ENCODE results near the gene CUTA. TPM values are rescaled to one million over a fixed set of nuclear protein-coding genes. Genes with fewer than 3 reads are reported as not detected.

The CUTA gene
- polyA plus RNA-seq, 2 donors = 80.2 to 119 TPM

GRCh38 chr6:33452496-33452895 lies 34.6 kb upstream of the CUTA start:
- Histone ChIP-seq H3K27ac (ENCODE audit: low read depth in 2 of 2, low read length in 1 of 2) (no peak overlapping the region), H3K9me3 (ENCODE audit: control insufficient read depth in 2 of 2, insufficient read depth in 1 of 2, low read depth in 1 of 2, low read length in 1 of 2) (no peaks in the 10 kb centered on the region), H3K4me3 (ENCODE audit: low read depth in 1 of 2, low read length in 2 of 2) (no peak overlapping the region), H3K4me1 (ENCODE audit: control insufficient read depth in 2 of 2, insufficient read depth in 2 of 2, low read length in 1 of 2) (peaks cover 4 to 5% of the 10 kb centered on the region in 2 donors), H3K36me3 (ENCODE audit: control insufficient read depth in 2 of 2, insufficient read depth in 2 of 2, low read length in 1 of 2) (peaks cover 0 to 10% of the 10 kb centered on the region in 2 donors), H3K27me3 (ENCODE audit: control insufficient read depth in 1 of 2, insufficient read depth in 2 of 2, low read length in 2 of 2) (no peaks in the 10 kb centered on the region)
- WGBS, 2 donors = 88 to 89% methylated on average over 4 of the region's 4 CpGs

GRCh38 chr6:33451606-33452005 lies 33.7 kb upstream of the CUTA start:
- H3K27ac ChIP-seq (ENCODE audit: low read depth in 2 of 2, low read length in 1 of 2) = no peak overlapping the region
- WGBS, 2 donors = 93 to 94% methylated on average over 9 to 15 of the region's 15 CpGs
- H3K36me3 ChIP-seq (ENCODE audit: control insufficient read depth in 2 of 2, insufficient read depth in 2 of 2, low read length in 1 of 2) = peaks cover 2 to 11% of the 10 kb centered on the region in 2 donors
- H3K4me1 ChIP-seq (ENCODE audit: control insufficient read depth in 2 of 2, insufficient read depth in 2 of 2, low read length in 1 of 2) = peaks cover 4 to 5% of the 10 kb centered on the region in 2 donors
- no peaks in the 10 kb centered on the region for H3K9me3 ChIP-seq (ENCODE audit: control insufficient read depth in 2 of 2, insufficient read depth in 1 of 2, low read depth in 1 of 2, low read length in 1 of 2)
- H3K27me3 ChIP-seq (ENCODE audit: control insufficient read depth in 1 of 2, insufficient read depth in 2 of 2, low read length in 2 of 2) = no peaks in the 10 kb centered on the region
- no peak overlapping the region for H3K4me3 ChIP-seq (ENCODE audit: low read depth in 1 of 2, low read length in 2 of 2)

GRCh38 chr6:33450434-33450833 lies 32.5 kb upstream of the CUTA start:
- Histone ChIP-seq H3K4me1 (ENCODE audit: control insufficient read depth in 2 of 2, insufficient read depth in 2 of 2, low read length in 1 of 2) (peaks cover 4 to 5% of the 10 kb centered on the region in 2 donors), H3K27ac (ENCODE audit: low read depth in 2 of 2, low read length in 1 of 2) (no peak overlapping the region), H3K4me3 (ENCODE audit: low read depth in 1 of 2, low read length in 2 of 2) (no peak overlapping the region), H3K9me3 (ENCODE audit: control insufficient read depth in 2 of 2, insufficient read depth in 1 of 2, low read depth in 1 of 2, low read length in 1 of 2) (no peaks in the 10 kb centered on the region), H3K36me3 (ENCODE audit: control insufficient read depth in 2 of 2, insufficient read depth in 2 of 2, low read length in 1 of 2) (peaks cover 5 to 11% of the 10 kb centered on the region in 2 donors), H3K27me3 (ENCODE audit: control insufficient read depth in 1 of 2, insufficient read depth in 2 of 2, low read length in 2 of 2) (no peaks in the 10 kb centered on the region)
- WGBS, 2 donors = 66 to 74% methylated on average over 3 of the region's 3 CpGs

- H3K27me3 ChIP-seq (ENCODE audit: control insufficient read depth in 1 of 2, insufficient read depth in 2 of 2, low read length in 2 of 2) = no peaks in the 10 kb centered on the region
- no peak overlapping the region for H3K27ac ChIP-seq (ENCODE audit: low read depth in 2 of 2, low read length in 1 of 2)
- H3K4me1 ChIP-seq (ENCODE audit: control insufficient read depth in 2 of 2, insufficient read depth in 2 of 2, low read length in 1 of 2) = no peaks in the 10 kb centered on the region
- H3K4me3 ChIP-seq (ENCODE audit: low read depth in 1 of 2, low read length in 2 of 2) = no peak overlapping the region
- peaks cover 5 to 32% of the 10 kb centered on the region in 2 donors for H3K36me3 ChIP-seq (ENCODE audit: control insufficient read depth in 2 of 2, insufficient read depth in 2 of 2, low read length in 1 of 2)
- WGBS, 2 donors = 88 to 91% methylated on average over 10 of the region's 10 CpGs
- H3K9me3 ChIP-seq (ENCODE audit: control insufficient read depth in 2 of 2, insufficient read depth in 1 of 2, low read depth in 1 of 2, low read length in 1 of 2) = no peaks in the 10 kb centered on the region
Measured at GRCh38 chr6:33446356-33446755, 28.4 kb upstream of the CUTA start.

- H3K4me1 ChIP-seq (ENCODE audit: control insufficient read depth in 2 of 2, insufficient read depth in 2 of 2, low read length in 1 of 2) = no peaks in the 10 kb centered on the region
- WGBS, 2 donors = 71 to 84% methylated on average over 3 of the region's 3 CpGs
- H3K27ac ChIP-seq (ENCODE audit: low read depth in 2 of 2, low read length in 1 of 2) = no peak overlapping the region
- H3K4me3 ChIP-seq (ENCODE audit: low read depth in 1 of 2, low read length in 2 of 2) = no peak overlapping the region
- H3K9me3 ChIP-seq (ENCODE audit: control insufficient read depth in 2 of 2, insufficient read depth in 1 of 2, low read depth in 1 of 2, low read length in 1 of 2) = no peaks in the 10 kb centered on the region
- H3K27me3 ChIP-seq (ENCODE audit: control insufficient read depth in 1 of 2, insufficient read depth in 2 of 2, low read length in 2 of 2) = no peaks in the 10 kb centered on the region
- peaks cover 5 to 36% of the 10 kb centered on the region in 2 donors for H3K36me3 ChIP-seq (ENCODE audit: control insufficient read depth in 2 of 2, insufficient read depth in 2 of 2, low read length in 1 of 2)
Measured at GRCh38 chr6:33445119-33445603, 27.3 kb upstream of the CUTA start.

- no peak overlapping the region for H3K27ac ChIP-seq (ENCODE audit: low read depth in 2 of 2, low read length in 1 of 2)
- peaks cover 5 to 35% of the 10 kb centered on the region in 2 donors for H3K36me3 ChIP-seq (ENCODE audit: control insufficient read depth in 2 of 2, insufficient read depth in 2 of 2, low read length in 1 of 2)
- H3K9me3 ChIP-seq (ENCODE audit: control insufficient read depth in 2 of 2, insufficient read depth in 1 of 2, low read depth in 1 of 2, low read length in 1 of 2) = no peaks in the 10 kb centered on the region
- no peak overlapping the region for H3K4me3 ChIP-seq (ENCODE audit: low read depth in 1 of 2, low read length in 2 of 2)
- WGBS, 2 donors = 89 to 91% methylated on average over 18 of the region's 18 CpGs
- no peaks in the 10 kb centered on the region for H3K27me3 ChIP-seq (ENCODE audit: control insufficient read depth in 1 of 2, insufficient read depth in 2 of 2, low read length in 2 of 2)
- H3K4me1 ChIP-seq (ENCODE audit: control insufficient read depth in 2 of 2, insufficient read depth in 2 of 2, low read length in 1 of 2) = no peaks in the 10 kb centered on the region
Measured at GRCh38 chr6:33443619-33444504, 26.0 kb upstream of the CUTA start.

GRCh38 chr6:33443025-33443424 lies 25.1 kb upstream of the CUTA start:
- H3K4me3 ChIP-seq (ENCODE audit: low read depth in 1 of 2, low read length in 2 of 2) = no peak overlapping the region
- no peak overlapping the region for H3K27ac ChIP-seq (ENCODE audit: low read depth in 2 of 2, low read length in 1 of 2)
- H3K36me3 ChIP-seq (ENCODE audit: control insufficient read depth in 2 of 2, insufficient read depth in 2 of 2, low read length in 1 of 2) = peaks cover 5 to 36% of the 10 kb centered on the region in 2 donors
- no peaks in the 10 kb centered on the region for H3K4me1 ChIP-seq (ENCODE audit: control insufficient read depth in 2 of 2, insufficient read depth in 2 of 2, low read length in 1 of 2)
- H3K9me3 ChIP-seq (ENCODE audit: control insufficient read depth in 2 of 2, insufficient read depth in 1 of 2, low read depth in 1 of 2, low read length in 1 of 2) = no peaks in the 10 kb centered on the region
- WGBS, 2 donors = 92 to 93% methylated on average over 17 of the region's 17 CpGs
- H3K27me3 ChIP-seq (ENCODE audit: control insufficient read depth in 1 of 2, insufficient read depth in 2 of 2, low read length in 2 of 2) = no peaks in the 10 kb centered on the region

GRCh38 chr6:33442283-33442682 lies 24.4 kb upstream of the CUTA start:
- peaks cover 5 to 37% of the 10 kb centered on the region in 2 donors for H3K36me3 ChIP-seq (ENCODE audit: control insufficient read depth in 2 of 2, insufficient read depth in 2 of 2, low read length in 1 of 2)
- no peaks in the 10 kb centered on the region for H3K4me1 ChIP-seq (ENCODE audit: control insufficient read depth in 2 of 2, insufficient read depth in 2 of 2, low read length in 1 of 2)
- no peaks in the 10 kb centered on the region for H3K9me3 ChIP-seq (ENCODE audit: control insufficient read depth in 2 of 2, insufficient read depth in 1 of 2, low read depth in 1 of 2, low read length in 1 of 2)
- no peaks in the 10 kb centered on the region for H3K27me3 ChIP-seq (ENCODE audit: control insufficient read depth in 1 of 2, insufficient read depth in 2 of 2, low read length in 2 of 2)
- 83 to 87% methylated on average over 8 of the region's 8 CpGs for WGBS, 2 donors
- H3K27ac ChIP-seq (ENCODE audit: low read depth in 2 of 2, low read length in 1 of 2) = no peak overlapping the region
- H3K4me3 ChIP-seq (ENCODE audit: low read depth in 1 of 2, low read length in 2 of 2) = no peak overlapping the region

GRCh38 chr6:33441457-33441856 lies 23.6 kb upstream of the CUTA start:
- Histone ChIP-seq H3K4me1 (ENCODE audit: control insufficient read depth in 2 of 2, insufficient read depth in 2 of 2, low read length in 1 of 2) (no peaks in the 10 kb centered on the region), H3K4me3 (ENCODE audit: low read depth in 1 of 2, low read length in 2 of 2) (no peak overlapping the region), H3K27me3 (ENCODE audit: control insufficient read depth in 1 of 2, insufficient read depth in 2 of 2, low read length in 2 of 2) (no peaks in the 10 kb centered on the region), H3K27ac (ENCODE audit: low read depth in 2 of 2, low read length in 1 of 2) (no peak overlapping the region), H3K9me3 (ENCODE audit: control insufficient read depth in 2 of 2, insufficient read depth in 1 of 2, low read depth in 1 of 2, low read length in 1 of 2) (no peaks in the 10 kb centered on the region), H3K36me3 (ENCODE audit: control insufficient read depth in 2 of 2, insufficient read depth in 2 of 2, low read length in 1 of 2) (peaks cover 2 to 40% of the 10 kb centered on the region in 2 donors)
- WGBS, 2 donors = 93 to 96% methylated on average over 9 of the region's 9 CpGs
